HPDE6-E6E7 (cell line): Measurements from ENCODE around the gene KDM4E.
A peak's percentile ranks its signal among the peaks of the same experiment; 100 is the strongest.
"Not testable (repeated sequence)": the region's sequence is repeated elsewhere in the genome, so short reads cannot be mapped to it uniquely, and the experiment has no call there.

Experiments
- DNase-seq: peaks from one replicate; pipeline ENCODE4 v3.0.0; 2011; ENCODE audit warnings: missing footprints; ENCODE audit errors: extremely low spot score

KDM4E gene

GRCh38 chr11:95024958-95025357, at the start of gene KDM4E:
Gene KDM4E (plus strand): TSS chr11:95025258. CDS start chr11:95025558, 300 bp downstream.
- DNase-seq, result no peak

DNA sequence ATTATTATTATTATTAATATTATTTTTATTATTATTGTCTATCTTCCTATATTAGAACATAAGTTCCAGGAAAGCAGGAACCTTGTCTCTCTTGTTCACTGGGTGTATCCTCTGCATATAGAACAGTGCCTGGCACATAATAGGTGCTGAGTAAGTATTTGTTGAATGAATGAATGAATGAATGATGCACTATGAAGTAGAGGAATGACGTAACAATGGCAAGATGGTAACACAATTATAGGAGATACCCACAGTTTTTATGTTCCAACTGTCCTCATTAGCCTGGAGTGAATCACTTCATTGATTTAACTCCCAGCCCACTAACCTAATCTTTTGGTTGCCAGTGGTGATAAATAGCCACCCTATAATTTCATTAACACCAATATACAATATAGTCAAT, 49.5 kb upstream of the KDM4E start:
- DNase-seq, result no peak

GRCh38 chr11:94987378-94987777, 37.7 kb upstream of the KDM4E start:
- no peak for DNase-seq

GRCh38 chr11:94988748-94989147, 36.3 kb upstream of the KDM4E start:
- DNase-seq, result no peak

GRCh38 chr11:94993400-94993943, 31.6 kb upstream of the KDM4E start:
- DNase-seq, result no peak

DNA sequence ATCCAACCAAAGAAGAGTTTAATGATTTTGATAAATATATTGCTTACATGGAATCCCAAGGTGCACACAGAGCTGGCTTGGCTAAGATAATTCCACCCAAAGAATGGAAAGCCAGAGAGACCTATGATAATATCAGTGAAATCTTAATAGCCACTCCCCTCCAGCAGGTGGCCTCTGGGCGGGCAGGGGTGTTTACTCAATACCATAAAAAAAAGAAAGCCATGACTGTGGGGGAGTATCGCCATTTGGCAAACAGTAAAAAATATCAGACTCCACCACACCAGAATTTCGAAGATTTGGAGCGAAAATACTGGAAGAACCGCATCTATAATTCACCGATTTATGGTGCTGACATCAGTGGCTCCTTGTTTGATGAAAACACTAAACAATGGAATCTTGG, 27.6 kb upstream of the KDM4E start:
- no peak for DNase-seq

DNA sequence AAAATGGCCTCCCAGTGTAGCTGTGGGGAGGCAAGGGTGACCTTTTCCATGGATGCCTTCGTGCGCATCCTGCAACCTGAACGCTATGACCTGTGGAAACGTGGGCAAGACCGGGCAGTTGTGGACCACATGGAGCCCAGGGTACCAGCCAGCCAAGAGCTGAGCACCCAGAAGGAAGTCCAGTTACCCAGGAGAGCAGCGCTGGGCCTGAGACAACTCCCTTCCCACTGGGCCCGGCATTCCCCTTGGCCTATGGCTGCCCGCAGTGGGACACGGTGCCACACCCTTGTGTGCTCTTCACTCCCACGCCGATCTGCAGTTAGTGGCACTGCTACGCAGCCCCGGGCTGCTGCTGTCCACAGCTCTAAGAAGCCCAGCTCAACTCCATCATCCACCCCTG, 26.8 kb upstream of the KDM4E start:
- no peak for DNase-seq

GRCh38 chr11:95003716-95004115, 21.3 kb upstream of the KDM4E start:
- DNase-seq, result no peak

- no peak for DNase-seq
Observed at GRCh38 chr11:95005642-95006041, 19.4 kb upstream of the KDM4E start.

- DNase-seq, result no peak
Observed at GRCh38 chr11:95011376-95011775, 13.7 kb upstream of the KDM4E start.

DNA sequence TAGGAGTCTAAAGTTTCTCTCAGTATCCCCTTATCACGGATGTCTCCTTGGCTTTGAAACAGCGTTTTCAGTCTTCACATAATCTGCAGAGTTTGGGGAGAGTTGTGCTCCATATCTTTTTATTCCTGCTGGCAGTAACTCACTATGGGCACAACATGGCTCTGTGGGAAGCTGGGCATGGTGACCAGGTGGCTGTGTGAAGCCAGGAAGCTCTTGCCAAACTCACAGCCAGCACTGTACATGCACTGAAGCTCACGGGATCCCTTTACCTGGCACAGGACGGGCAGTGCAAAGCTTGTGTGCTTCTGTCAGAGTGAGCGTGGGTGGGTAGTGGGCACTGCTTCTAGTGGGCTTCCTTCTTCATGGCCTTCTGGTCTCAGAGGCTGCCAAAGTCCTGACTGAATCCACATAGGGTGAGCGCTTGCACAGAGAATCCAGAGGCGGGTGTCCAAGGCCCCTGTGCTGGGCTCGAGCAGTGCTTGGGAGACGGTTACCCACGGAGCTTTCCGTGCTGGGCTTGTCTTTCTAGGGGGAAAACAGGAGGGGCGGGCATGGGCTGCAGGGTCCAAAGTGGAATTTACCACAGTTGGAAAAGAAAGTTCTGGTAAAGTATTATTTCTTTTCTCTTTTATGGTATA, 10.8 kb upstream of the KDM4E start:
- no peak for DNase-seq

- no peak for DNase-seq
Observed at GRCh38 chr11:95016139-95016538, 8.9 kb upstream of the KDM4E start.

- DNase-seq, result not testable (repeated sequence)
Observed at GRCh38 chr11:95021468-95021867, 3.6 kb upstream of the KDM4E start.

DNA sequence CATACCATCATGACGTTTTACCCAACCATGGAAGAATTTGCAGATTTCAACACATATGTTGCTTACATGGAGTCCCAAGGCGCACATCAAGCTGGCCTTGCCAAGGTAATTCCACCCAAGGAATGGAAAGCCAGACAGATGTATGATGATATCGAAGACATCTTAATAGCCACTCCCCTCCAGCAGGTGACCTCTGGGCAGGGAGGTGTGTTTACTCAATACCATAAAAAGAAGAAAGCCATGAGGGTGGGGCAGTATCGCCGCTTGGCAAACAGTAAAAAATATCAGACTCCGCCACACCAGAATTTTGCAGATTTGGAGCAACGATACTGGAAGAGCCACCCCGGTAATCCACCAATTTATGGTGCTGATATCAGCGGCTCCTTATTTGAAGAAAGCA, 536 bp downstream of the KDM4E start:
- DNase-seq, result not testable (repeated sequence)

DNA sequence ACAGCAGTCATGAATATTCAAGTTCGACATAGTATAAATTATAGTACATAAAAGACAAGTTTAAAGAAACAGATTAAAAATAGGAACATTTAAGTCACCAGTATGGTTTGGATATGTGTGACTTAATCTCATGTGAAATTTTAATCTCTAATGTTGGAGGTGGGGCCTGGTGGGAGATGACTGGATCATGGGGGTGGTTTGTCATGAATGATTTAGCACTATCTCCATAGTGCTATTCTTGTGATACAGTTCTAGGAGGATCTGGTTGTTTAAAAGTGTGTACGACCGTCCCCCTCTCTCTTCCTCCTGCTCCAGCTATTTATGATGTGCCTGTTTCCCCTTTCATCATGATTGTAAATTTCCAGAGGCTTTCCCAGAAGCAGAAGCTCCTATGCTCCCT, 3.3 kb downstream of the KDM4E start:
- no peak for DNase-seq

DNA sequence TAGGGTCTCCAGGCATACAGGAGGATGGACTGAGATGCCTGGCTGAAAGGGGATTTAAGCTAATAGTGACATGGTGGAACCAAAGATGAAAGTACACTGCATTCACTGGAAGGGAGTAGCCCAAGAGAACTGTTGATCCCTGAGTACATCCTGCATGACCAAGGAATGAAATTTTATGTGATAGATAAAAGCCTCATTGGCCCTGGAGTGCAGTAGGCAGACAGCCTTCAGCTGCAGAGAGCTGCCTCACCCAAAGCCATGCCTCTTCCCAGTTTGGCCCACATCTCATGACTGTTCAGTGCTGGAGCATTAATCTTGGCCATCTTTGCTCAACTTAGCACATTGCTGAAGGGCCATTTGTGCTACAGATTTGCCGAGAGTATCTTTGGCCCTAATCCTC, 8.0 kb downstream of the KDM4E start:
- no peak for DNase-seq

- DNase-seq, result peak; percentile 63
Observed at GRCh38 chr11:95035316-95035715, 10.3 kb downstream of the KDM4E start.

DNA sequence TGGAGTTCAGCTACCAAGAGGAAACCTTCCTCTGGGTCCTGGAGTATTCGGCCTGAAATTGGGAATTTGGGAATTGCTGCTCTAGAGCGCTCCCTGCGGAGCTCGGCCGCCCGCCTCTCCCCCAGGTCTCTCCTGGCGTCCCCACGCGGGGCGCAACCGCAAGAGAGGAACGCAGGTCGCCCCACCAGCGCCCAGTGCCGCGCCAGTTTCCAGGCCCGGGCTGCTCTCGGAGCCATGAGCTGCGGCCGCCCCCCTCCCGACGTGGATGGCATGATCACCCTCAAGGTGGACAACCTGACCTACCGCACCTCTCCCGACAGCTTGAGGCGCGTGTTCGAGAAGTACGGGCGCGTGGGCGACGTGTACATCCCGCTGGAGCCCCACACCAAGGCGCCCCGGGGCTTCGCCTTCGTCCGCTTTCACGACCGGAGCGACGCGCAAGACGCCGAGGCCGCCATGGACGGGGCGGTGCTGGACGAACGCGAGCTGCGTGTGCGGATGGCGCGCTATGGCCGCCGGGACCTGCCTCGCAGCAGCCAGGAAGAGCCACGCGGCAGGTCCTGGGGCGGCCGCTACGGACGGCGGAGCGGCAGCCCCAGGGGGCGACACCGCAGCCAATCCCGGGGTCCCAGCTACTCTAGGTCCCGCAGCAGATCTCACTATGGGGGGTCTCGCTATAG, 12.4 kb downstream of the KDM4E start:
- DNase-seq, result not testable (repeated sequence)

DNA sequence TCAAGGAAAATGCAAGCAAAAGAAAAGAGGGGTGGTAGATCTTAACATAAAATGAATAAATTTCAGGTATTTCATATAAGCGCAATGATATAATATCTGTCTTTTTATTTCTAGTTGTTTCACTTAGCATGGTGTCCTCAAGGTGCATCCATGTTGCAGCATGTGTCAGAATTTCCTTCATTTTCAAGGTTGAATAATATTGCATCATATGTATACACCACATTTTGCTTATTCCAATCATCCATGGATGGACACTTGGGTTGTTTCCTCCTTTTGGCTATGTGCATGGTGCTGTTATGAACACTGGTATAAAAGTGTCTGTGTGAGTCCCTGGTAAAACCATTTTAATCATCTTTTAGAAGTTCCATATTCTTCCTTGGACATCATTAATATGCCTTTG, 17.2 kb downstream of the KDM4E start:
- no peak for DNase-seq

GRCh38 chr11:95042906-95043305, 17.8 kb downstream of the KDM4E start:
- no peak for DNase-seq

GRCh38 chr11:95044010-95044409, 19.0 kb downstream of the KDM4E start:
- DNase-seq, result no peak

- DNase-seq, result no peak
Observed at GRCh38 chr11:95045812-95046211, 20.8 kb downstream of the KDM4E start.

- DNase-seq, result not testable (repeated sequence)
Observed at GRCh38 chr11:95049122-95049521, 24.1 kb downstream of the KDM4E start, which contains the start of gene KDM4F. Gene KDM4F (plus strand): TSS chr11:95049422.
